SH-SY5Y (cell line): ENCODE results near the gene MUL1.

Source experiments
- GATA2 ChIP-seq: IDR thresholded peaks from 2 replicates; pipeline ENCODE4 v1.6.1; 2011; ENCODE audit warnings: mild to moderate bottlenecking, low read depth, low read length
- GATA3 ChIP-seq: IDR thresholded peaks from 2 replicates; pipeline ENCODE4 v1.6.1; 2011; ENCODE audit warnings: low read depth, mild to moderate bottlenecking, low read length, moderate library complexity

DNA sequence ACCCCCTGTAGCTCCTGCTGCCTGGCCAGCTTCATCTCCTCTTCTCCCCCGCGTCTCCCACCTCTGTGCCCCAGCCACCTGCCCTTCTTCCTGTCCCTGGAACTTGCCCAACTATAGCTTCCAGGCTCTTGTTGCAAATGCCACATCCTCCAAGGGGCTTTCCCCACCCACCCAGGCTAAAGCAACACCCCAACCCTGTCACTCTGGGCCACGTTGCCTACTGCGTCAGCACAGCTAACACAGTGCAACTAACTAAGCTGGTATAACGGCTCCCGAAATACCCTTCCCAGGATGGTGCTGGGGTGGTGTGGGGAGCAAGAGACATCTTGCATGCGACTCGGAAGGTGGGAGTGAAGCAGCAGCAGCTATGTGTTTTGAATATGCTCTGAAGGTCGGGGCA, 41.7 kb downstream of the MUL1 start:
- TF ChIP-seq GATA3 (no peak), GATA2 (no peak)
